ENCODE data around the gene CRYBB1.
A peak's percentile ranks its signal among the peaks of the same experiment; 100 is the strongest.
"Not testable (repeated sequence)": the region's sequence is repeated elsewhere in the genome, so short reads cannot be mapped to it uniquely, and the experiment has no call there.

Gene CRYBB1

DNA sequence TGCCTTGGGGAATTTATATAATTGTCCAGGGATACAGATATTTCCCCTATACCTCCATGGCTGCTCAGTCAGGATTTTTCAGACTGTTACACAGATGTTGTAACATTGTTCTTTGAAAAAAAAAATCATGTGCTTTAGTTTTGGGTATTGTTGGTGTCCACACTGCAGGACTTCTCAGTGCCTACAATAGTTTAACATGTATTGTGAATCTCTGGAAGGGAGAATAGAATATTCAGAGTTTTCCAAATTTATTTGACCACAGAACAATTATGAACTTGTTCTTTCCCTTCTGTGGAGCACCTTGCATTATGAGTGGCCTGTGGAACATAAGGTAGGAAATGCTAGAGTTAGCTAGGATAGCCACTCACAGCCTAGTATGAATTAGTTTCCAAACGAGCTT lies 18.5 kb upstream of the CRYBB1 start:
- DNase-seq (ENCODE audit: low read depth in 3 of 3) = no peak

DNA sequence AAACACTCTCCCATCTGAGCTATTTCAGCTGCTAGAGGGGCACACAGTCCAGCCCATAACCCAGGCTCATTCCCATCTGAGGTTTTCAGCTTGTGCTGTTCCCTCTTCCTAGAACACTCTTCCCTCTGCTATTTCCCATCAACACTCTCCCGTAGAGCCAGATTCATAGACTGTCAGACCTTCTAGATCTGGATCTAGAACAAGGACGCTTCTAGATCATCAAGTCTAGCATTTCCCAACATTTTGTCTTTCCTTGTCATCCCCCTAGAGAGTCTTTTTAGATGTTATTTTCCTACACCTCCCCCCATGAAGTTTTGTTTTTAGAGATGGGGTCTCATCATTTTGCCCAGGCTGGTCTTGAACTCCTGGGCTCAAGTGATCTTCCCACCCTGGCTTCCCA lies 17.3 kb upstream of the CRYBB1 start:
- no peak for DNase-seq (ENCODE audit: low read depth in 3 of 3)

- DNase-seq (ENCODE audit: low read depth in 3 of 3) = no peak
These were observed 16.4 kb upstream of the CRYBB1 start for GRCh38 chr22:26634189-26634588.

DNA sequence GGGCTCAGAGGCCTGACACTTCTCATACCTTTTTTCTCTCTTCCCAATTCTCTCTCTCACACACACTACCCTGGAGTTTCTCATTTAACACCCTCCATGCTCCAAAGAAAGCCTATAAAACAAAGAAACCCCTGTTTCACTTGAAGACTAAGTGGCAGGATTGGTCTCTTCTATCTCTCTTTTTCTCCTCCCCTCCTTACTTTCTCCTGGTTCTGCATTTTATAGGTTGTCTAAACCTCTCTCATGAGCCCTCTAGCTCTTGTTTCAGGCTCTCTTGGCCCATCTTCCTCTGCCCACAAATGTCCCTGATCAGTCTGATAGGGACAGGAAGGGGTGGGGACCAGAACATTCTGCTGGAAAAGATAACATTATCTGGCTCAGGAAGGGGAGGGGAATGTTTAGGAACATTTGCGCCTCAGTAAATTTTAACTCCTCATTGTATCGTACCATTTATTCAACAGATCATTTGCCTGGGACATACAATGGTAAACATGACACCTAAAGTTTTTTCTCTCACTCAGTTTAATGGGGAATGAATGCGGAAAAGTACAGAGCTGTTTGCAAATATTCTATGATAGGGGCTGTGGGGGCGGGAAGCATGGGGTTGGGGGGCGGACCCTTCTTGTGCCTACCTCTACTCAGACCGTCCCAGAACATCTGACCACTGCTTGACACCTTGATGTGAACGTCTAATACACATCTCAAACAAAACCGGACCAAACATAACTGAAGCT lies 14.8 kb upstream of the CRYBB1 start:
- DNase-seq (ENCODE audit: low read depth in 3 of 3) = no peak

DNA sequence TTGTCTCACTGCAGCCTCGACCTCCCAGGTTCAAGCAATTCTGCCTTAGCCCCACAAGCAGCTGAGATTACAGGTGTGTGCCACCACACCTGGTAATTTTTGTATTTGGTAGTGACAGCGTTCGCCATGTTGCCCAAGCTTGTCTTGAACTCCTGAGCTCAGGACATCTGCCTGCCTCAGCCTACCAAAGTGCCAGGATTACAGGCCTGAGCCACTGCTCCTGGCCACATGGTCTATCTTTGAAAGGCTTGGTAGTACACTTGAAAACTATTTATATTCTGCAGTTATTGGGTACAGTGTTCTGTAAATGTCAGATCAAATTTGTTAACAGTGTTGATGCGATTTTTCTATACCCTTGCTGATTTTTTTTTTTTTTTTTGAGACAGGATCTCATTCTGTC lies 13.5 kb upstream of the CRYBB1 start:
- DNase-seq (ENCODE audit: low read depth in 3 of 3) = no peak

DNA sequence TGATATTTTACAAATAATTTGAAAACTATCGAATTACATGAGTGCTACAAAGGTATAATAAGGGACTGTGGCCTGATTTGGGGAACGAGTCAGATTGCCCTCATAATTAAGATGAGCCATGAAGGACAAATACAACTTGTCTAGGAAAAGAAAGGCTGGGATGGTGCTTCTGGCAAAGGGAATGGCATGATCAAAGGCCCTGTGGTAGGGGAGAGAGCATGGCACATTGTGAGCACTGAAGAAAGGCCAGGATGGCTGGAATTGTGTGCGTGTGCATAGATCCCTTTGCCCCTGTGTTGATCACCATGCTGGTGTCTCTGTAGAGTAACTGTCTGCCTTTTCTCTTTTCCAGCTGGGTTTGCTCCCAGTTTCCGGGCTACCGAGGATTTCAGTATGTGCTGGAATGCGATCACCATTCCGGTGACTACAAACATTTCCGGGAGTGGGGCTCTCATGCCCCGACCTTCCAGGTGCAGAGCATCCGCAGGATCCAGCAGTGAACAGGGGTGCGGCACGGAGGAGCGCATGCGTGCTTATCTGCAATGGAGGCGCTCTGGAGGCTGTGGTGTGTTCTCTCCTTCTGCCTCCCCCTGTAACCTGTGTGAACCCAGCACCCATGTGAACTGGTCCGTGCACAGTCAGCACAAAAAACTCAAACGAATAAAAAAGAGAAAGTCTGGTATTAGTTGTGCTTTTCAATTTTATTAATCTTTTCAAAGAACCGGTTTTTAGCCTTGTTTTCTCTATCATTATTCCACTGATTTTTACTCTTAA lies 12.3 kb upstream of the CRYBB1 start:
- no peak for DNase-seq (ENCODE audit: low read depth in 3 of 3)

- DNase-seq (ENCODE audit: low read depth in 3 of 3) = no peak
These were observed 7.0 kb upstream of the CRYBB1 start for GRCh38 chr22:26624803-26625202.

DNA sequence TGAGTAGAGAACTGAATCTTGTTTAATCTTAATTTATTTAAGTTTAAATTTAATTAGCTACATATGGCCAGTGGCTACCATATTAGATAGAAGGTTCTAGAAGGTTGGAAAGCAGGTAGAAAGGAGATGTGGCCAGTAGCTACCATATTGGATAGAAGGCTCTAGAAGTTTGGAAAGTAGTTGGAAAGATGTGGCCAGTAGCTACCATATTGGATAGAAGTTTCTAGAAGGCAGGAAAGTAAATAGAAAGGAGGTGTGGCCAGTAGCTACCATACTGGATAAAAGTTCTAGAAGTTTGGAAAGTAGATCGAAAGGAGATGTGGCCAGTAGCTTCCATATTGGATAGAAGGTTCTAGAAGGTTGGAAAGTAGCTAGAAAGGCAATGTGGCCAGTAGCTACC lies 6.2 kb upstream of the CRYBB1 start:
- no peak for DNase-seq (ENCODE audit: low read depth in 3 of 3)

DNA sequence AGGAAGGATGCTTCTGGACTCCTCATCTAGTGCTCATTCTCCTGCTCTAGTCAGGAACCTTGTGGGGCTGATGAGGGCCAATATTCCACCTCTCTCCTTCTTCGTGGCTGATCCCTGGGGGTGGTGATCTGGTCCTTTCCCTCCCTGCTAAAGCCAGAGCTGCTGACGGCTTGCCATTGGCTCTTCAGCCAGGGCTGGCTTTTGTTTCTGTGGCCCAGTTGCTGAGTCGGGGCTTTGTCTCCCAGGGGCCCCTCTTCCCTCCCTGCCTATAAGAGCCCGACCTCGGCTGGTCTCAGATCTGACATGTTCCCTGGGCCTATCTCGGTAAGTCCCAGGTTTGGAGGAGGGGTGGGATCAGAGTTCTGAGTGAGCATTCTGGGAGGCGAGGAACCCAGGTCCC lies 3.8 kb upstream of the CRYBB1 start, which contains the start of gene CRYBA4:
Gene CRYBA4 (plus strand): TSS at position 301 of the 400 bp plus-strand sequence. CDS start 634 bp downstream, outside the sequence.
- DNase-seq (ENCODE audit: low read depth in 3 of 3) = no peak

- DNase-seq (ENCODE audit: low read depth in 3 of 3) = no peak
These were observed 2.4 kb upstream of the CRYBB1 start for GRCh38 chr22:26620197-26620596.

DNA sequence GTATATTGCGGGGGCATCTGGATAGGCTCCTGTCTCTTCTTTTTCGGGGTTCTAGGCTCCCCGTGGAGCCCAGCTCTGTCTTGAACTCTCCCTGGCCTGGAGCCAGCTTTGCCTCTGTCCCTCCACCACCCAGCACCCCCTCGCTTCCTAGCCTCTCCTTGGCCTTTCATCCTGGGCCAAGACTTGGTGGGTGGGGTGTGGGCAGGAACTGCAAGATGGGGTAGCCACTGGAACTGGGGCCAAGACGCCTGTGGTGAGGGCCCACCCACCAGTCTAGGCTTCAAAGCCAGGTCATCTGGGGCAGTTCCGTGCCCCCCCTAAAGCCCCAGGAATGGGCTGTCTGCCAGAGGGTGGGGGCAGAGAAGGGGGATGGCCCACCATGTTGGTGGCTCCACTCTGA lies 1.7 kb upstream of the CRYBB1 start:
- no peak for DNase-seq (ENCODE audit: low read depth in 3 of 3)

- DNase-seq (ENCODE audit: low read depth in 3 of 3) = no peak
These were observed 628 bp upstream of the CRYBB1 start for GRCh38 chr22:26618455-26618854.

GRCh38 chr22:26616650-26617049 lies 1.2 kb downstream of the CRYBB1 start:
- DNase-seq (ENCODE audit: low read depth in 3 of 3) = no peak

DNA sequence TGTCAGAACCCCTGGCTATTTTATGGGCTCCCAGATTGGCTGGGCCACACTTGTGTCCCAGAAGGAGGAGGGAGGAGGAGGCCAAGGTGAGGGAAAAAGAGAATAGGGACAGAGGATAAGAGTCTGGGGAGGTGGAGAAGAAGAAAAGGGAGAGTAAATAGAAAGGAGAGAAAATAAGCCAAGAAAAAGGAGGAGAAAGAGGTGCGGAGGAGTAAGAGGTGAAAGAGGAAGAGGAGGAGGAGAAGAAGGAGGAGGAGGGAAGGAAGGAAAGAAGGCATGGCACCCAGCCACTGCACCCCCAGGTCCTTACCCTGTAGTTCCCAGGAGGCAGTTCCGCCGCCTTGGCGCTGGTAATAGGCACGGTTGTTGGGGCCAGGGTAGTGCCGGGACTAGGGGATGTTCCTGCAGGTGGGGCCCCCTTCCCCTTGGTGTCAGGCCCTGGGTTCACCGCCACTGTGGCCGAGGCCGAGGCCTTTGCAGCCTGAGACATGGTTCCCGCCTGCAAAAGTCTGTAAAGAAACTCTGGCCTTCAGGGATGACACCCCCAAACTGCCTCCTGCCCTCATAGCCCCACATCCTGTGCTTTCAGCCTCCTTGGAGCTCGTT lies 1.9 kb downstream of the CRYBB1 start:
- no peak for DNase-seq (ENCODE audit: low read depth in 3 of 3)

GRCh38 chr22:26615149-26615548 lies 2.7 kb downstream of the CRYBB1 start:
- DNase-seq (ENCODE audit: low read depth in 3 of 3) = no peak

- no peak for DNase-seq (ENCODE audit: low read depth in 3 of 3)
These were observed 3.5 kb downstream of the CRYBB1 start for GRCh38 chr22:26614322-26614721.

GRCh38 chr22:26613753-26614152 lies 4.1 kb downstream of the CRYBB1 start:
- not testable (repeated sequence) for DNase-seq (ENCODE audit: low read depth in 3 of 3)

DNA sequence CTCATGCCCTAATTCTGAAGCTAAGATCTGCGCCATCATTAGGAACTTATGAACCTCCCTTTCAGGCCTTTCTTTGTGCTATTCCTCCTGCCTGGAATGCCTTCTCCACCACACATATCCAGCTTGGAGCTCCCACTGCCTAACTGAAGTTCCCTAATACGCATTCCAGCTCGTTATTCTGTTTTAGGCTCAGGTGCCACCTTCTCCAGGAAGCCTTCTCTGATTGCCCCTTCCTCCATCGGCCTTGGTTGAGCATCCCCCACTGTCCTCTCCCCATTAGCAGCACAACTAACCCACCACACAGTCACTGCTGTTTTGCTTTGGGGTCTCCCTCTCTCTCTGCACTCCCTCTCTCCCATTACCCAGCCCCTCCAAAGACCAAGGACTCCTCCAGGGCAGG lies 5.2 kb downstream of the CRYBB1 start:
- no peak for DNase-seq (ENCODE audit: low read depth in 3 of 3)

GRCh38 chr22:26610996-26611395 lies 6.8 kb downstream of the CRYBB1 start:
- DNase-seq (ENCODE audit: low read depth in 3 of 3) = no peak

DNA sequence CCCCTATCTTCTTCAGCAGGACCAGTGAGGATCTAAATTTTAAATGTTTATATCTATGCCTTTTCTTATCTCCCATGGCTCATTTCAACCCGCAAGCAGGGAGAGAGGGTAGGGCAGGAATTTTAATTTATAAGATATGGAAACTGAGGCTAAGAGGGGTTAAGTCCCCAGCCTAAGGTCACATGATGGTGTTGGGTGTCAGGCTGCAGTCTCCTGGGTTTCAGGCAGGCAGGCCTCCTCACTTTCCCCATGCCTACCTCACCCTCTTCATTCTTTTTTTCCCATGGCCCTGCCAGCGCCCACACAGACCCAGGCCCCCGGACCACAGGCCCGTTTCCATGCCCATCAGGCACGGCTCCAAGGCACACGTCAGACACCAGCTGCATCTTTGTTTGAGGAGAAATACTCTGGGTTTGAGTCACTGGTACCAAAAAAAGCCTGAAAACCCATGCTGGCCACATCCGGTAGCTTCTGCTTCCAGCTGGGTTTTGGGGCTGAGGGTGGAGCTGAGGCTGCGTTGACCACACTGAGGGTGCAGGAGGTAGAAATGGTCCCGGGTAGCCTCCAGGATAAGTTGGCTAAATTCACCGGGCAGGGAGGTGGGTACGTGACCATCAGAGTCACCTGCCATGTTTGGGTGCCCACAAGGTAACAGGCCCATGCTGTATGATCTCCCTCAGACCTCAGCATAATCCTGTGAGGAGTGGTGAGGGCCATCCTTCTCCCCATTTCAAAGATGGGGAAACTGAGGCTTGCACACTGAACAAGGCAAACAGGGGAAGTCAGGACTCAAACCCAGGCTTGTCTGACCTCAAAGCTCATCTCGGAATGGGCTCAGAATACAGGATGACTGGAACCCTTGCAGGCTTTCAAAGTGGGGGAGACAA lies 7.5 kb downstream of the CRYBB1 start:
- DNase-seq (ENCODE audit: low read depth in 3 of 3) = peak in 1 of 3 experiments; percentile 50

DNA sequence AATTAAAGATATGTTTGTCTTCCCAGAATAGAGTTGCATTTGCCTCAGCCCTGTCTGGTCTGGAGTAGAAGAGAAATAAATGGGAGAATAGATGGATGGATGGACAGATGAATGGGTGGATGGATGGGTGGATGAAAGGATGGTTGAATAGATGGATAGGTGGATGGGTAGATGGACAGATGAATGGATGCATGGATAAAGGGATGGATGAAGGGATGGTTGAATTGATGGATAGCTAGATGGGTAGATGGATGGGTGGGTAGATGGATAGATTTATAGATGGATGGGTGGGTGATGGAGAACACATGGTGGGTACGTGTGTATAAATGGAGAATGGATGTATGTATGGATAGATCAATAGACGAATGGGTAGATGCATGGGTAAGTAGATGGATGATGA lies 8.5 kb downstream of the CRYBB1 start:
- no peak for DNase-seq (ENCODE audit: low read depth in 3 of 3)

GRCh38 chr22:26608129-26608528 lies 9.7 kb downstream of the CRYBB1 start:
- DNase-seq (ENCODE audit: low read depth in 3 of 3) = no peak
